HTR-8/SVneo (cell line): ENCODE data around the gene CCDC69.
A peak's percentile ranks its signal among the peaks of the same experiment; 100 is the strongest.
"Not testable (repeated sequence)": the region's sequence is repeated elsewhere in the genome, so short reads cannot be mapped to it uniquely, and the experiment has no call there.

Source experiments
- DNase-seq: peaks from one replicate; pipeline ENCODE4 v3.0.0; 2011; ENCODE audit warnings: low spot score, mixed read lengths; ENCODE audit not compliant: insufficient read length
- FAIRE-seq: peaks from 2 replicates; lab custom pipeline; 2011; peaks lifted over from hg19 to GRCh38; lab: Jason Lieb, UNC

Gene CCDC69

DNA sequence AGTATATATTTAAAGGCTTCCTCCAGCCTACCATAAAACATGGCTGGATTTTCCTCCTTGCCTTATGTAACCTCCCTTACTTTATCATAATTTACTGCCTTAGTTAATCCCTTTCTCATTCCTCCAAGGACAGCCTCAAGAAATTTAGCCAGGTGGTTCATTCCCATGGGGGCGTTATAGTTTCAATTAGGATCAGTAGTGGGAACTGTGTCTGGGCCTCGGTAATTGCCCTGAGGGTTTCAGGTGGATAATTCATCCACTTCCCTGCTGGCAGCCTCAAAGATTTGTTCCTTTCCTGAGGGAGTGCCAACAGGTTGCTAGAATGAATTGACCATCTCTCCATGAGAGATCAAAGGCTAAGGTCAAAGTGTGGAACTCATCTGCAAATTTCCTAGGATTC, 24.8 kb upstream of the CCDC69 start:
- DNase-seq (no peak), FAIRE-seq (no peak)

- FAIRE-seq (no peak), DNase-seq (no peak)
Measured at GRCh38 chr5:151245680-151246219, 21.9 kb upstream of the CCDC69 start.

DNA sequence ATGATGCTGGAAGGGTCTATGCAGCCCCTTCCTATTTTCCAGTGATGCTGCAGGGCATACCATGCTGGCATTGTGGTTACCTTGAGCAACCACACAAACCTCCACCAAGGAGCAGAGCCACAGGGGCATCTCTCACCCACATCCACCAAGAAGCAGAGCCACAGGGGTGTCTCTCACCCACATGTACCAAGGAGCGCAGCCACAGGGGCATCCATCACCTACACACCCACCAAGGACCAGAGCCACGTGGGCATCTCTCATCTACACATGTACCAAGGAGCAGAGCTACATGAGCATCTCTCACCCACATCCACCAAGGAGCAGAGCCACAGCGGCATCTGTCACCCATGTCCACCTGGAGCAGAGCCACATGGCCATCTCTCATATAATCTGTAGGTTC, 20.3 kb upstream of the CCDC69 start:
- FAIRE-seq, result no peak
- DNase-seq, result no peak

DNA sequence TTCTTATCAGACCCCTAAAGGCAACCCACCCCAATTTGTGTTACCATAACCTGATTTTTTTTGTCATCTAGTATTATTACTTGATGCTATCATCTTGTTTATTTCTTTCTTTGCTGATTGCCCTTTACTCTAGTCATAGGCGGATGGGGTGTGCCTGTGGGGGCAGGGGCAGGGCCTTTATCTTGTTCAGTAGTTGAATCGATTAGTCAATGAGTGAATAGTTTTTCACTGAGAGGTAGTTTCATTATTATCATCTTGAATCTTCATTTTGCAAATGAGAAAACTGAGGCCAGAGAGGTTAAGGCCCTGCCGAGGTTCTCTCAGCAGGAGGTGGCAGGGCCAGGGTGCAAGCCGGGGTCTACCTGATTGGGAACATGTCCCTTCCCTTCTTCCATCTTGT, 19.7 kb upstream of the CCDC69 start:
- DNase-seq (no peak), FAIRE-seq (no peak)

DNA sequence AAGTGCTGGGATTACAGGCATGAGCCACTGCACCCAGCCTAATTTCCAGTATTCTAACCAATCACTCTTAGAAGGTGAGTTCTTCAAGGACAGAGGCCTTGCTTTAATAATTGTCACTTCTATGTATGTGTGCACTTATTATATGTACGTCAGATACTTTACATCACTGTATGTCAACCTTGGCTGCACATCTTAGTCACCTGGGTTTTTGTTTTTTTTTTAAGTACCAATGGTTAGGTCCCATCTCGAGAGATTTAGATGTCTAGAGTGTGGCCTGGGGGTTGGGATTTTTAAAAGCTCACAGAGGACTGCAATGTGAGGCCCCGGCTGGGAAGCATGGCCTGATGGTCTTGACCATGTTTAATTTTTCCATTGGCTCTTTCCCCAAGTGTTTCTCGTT, 19.2 kb upstream of the CCDC69 start:
- DNase-seq (no peak), FAIRE-seq (no peak)

DNA sequence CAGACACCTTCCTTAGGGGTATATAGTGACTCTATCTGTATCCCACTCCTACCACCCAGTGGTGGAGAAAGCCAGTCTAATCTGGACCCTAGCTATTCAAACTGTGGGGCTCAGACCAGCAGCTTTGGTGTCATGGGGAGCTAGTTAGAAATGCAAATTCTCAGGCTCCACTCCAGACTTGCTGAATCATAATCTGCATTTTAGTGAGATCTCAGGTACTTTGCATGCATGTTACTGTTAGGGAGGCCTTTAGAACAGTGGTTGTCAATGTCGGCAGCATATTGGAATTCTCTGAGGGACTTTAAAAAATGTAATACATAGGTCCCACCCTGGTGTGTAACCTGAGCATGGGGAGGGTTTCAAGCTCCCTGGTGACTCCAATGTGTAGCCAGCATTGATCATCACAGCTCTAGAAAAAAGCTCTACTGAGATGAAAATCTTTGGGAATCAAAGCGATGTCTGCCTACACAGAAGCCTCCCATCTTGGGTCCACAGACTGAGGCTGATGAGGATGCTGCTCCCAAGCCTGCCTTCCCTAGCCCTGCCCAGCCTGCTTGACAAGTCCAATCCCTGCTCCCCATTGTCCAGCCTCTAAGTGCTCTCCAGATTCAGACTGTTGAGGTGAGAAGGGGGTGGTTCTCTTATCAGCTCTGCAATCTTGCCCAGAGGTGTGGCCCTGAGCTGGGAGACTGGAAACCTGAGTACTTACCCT, 17.2 kb upstream of the CCDC69 start:
- no peak for FAIRE-seq
- DNase-seq, result no peak

- DNase-seq, FAIRE-seq: not testable (repeated sequence)
Measured at GRCh38 chr5:151240268-151240835, 16.5 kb upstream of the CCDC69 start.

DNA sequence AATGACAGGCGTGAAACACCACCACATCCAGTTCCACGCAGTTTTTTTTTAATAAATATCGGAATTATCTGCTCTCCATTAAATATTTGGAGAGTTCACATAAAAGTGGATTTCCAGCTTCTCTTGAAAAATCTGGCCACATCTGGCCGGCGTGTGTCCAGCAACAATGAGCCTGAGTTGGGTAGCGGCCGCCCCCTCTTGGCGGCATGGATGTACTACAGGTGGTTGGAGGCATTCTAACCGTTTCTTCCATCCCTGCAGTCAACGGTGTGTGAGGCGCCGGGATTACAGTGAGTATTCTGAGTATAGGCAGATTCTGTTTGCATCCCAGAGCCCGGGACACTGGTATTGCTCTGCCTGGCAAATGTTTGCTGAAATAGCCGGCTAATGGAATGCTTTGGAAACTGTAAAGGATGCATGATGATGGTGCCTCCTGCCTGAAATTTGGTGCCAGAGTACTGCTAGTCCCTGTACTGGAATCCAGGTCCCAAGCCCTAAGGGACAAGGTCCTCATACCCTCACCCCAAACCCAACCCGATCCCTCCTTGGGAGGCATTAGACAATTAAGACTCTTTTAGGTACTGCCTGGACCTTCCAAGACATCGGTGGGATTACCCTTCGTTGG, 15.5 kb upstream of the CCDC69 start:
- no peak for FAIRE-seq
- DNase-seq, result peak; percentile 76

DNA sequence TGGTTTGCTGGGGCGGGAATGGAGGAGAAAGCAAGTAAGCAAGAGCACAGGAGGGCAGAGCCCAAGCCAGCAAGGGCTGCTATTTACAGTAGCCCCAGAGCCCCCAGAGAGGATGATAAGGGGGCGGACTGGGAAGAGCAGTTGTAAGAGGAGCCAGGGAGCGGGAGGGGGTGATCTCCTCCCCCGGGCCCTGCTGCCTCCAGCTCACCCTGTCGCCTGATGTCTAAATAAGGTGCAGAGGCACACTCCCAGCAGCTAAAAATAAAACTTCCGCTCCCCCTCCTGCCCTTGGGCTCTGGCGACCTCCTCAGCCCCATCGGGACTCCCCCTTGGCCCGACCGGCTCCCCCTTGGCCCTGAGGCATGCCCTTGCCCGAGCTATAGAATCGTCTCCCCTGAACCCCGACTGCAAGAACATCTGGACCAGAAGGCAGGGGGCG, 14.4 kb upstream of the CCDC69 start:
- no peak for DNase-seq
- FAIRE-seq, result no peak

GRCh38 chr5:151237685-151238084, 13.8 kb upstream of the CCDC69 start:
- no peak for DNase-seq
- no peak for FAIRE-seq

- DNase-seq (no peak), FAIRE-seq (no peak)
Measured at GRCh38 chr5:151236888-151237287, 13.0 kb upstream of the CCDC69 start.

DNA sequence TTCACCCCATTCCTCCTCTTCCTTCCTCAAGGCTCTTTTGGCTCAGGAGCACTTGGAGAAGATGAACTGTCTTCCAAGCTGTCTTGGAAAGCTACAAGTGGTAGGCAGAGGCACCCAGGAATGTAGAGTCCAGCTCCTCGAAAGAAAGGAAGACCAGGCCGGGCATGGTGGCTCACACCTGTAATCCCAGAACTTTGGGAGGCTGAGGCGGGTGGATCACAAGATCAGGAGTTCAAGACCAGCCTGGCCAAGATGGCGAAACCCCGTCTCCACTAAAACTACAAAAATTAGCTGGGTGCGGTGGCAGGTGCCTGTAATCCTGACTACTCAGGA, 11.3 kb upstream of the CCDC69 start:
- not testable (repeated sequence) for FAIRE-seq, DNase-seq

- FAIRE-seq (no peak), DNase-seq (no peak)
Measured at GRCh38 chr5:151234476-151235238, 10.8 kb upstream of the CCDC69 start.

DNA sequence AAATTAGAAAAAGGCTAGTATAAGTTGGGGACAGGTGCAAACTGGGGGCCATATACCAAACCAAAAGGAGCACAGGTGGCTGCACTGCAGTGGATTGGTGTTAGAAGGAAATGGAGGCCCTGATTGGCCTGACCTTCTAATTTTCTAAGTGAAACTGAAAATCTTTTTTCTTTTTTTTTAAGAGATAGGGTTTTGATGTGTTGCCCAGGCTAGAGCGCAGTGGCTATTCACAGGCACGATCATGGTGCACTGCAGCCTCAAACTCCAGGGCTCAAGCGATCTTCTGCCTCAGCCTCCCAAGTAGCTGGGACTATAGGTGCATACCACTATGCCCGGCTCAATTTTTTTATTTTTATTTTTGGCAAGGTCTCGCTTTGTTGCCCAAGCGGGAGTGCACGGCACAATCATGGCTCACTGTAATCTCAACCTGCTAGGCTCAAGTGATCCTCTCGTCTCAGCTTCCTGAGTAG, 9.8 kb upstream of the CCDC69 start:
- FAIRE-seq, result no peak
- no peak for DNase-seq

DNA sequence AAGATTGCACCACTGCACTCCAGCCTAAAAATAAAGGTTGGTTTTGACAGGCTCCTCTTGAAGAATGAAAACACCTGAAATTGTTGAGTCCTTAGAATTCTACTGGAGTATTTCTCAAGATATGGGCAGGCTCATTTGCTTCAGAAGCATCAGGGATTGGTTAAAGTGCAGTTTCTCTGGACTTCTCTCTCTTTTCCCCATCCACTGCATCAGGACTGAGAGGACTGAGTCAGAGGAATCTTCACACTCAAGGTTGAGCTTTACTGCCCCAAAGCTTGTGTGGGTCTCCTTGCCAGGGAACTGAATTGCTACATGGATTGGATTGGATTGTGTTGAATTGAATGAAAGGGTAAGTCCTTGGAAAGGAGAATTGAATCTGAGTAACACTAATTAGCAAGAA, 7.5 kb upstream of the CCDC69 start:
- FAIRE-seq, result no peak
- no peak for DNase-seq

GRCh38 chr5:151230048-151230680, 6.3 kb upstream of the CCDC69 start:
- DNase-seq (no peak), FAIRE-seq (no peak)

DNA sequence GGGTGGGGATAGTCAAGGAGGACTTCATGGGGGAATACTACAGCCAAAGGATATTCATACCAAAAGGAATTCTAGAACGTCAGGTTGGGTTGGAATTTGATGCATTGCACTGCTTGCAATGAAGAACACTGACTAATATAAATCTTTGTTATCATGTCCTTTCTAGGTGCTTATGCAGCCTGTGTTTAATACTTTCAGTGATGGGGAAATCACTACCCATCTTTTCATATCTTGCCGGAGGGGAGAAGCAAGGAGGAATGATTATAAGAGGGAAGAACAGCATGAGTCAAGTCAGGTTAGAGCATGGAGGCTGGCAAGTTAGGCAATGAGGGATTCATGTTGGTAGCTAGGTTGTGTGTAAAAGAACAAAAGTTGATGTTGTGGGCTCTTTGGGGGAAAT, 5.1 kb upstream of the CCDC69 start:
- FAIRE-seq (no peak), DNase-seq (no peak)

DNA sequence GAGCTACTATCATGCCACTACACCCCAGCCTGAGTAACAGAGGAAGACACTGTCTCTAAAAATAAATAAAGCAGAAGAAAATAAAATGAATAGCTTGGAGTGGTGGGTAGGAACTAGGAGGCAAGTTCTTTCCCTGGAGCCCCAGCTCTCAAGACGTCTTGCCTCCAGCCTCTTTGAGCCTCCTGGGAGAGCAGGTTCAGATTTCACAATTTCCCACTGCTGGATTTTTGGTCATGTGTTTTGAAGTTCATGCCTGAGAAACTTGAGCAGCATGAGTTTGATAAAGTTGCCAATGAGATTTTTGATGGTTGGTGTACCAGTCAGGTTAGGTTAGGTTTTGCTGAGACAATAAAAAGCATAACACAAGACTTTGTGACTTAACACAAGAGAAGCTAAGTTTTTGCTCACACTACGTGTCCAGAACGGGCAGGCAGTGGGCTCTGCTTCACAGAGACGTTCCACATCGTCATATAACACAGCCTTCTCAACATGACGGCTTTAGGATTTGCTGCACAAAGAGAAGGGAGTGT, 4.1 kb upstream of the CCDC69 start:
- FAIRE-seq (no peak), DNase-seq (no peak)

GRCh38 chr5:151225475-151225874, 1.6 kb upstream of the CCDC69 start:
- FAIRE-seq (no peak), DNase-seq (no peak)

- no peak for FAIRE-seq
- DNase-seq, result no peak
Measured at GRCh38 chr5:151225071-151225470, 1.2 kb upstream of the CCDC69 start.
